ENCODE data around the gene SLC6A3. TPM values are rescaled to one million over a fixed set of nuclear protein-coding genes. Genes with fewer than 3 reads are reported as not detected.

Gene SLC6A3
- total and polyA plus RNA-seq, 9 of the 15 experiments (the other 6 are each of a cell fraction or from before 2014, with no cell fraction given) = not detected

DNA sequence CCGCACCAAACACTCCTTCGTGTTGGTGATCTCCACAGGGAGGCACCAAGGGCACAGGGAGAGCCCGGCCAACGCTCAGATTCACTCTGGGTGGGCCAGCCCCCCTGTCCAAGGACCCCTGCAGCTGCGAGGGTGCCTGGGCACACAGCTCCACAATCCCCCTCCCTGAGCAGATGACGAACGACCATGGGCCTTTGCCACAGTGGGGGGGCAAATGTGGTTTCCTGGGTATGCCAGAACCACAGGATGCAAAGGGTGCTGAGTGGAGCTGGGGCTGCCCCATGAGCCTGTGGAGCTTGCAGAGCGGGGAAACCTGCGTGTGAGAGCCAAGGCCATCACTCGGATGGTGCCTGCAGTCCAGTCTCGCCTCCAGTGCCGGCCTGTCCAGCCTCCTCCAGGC lies 47.5 kb upstream of the SLC6A3 start:
- TF ChIP-seq ESRRB (CRISPR knock-in tag; IDR thresholded peaks at IDR 0.05; ENCODE audit: borderline replicate concordance) (no peak), CBX3 (IDR thresholded peaks at IDR 0.05; ENCODE audit: borderline replicate concordance in 1 of 2, low read length in 2 of 2) (no peak), NFXL1 (CRISPR knock-in tag; IDR thresholded peaks at IDR 0.05) (no peak), WHSC1 (IDR thresholded peaks at IDR 0.05; ENCODE audit: low read length) (no peak), TCF7 (IDR thresholded peaks at IDR 0.05; ENCODE audit: borderline replicate concordance) (no peak), KAT7 (CRISPR knock-in tag; IDR thresholded peaks at IDR 0.05; ENCODE audit: borderline replicate concordance) (no peak), ZNF311 (CRISPR knock-in tag; IDR thresholded peaks at IDR 0.05) (no peak), ZEB2 (IDR thresholded peaks at IDR 0.05) (no peak), SNRNP70 (optimal IDR thresholded peaks at IDR 0.05; ENCODE audit: low read depth, low read length) (no peak), RBM34 (IDR thresholded peaks at IDR 0.05; ENCODE audit: borderline replicate concordance, insufficient read depth, low read length) (no peak), ZC3H11A (IDR thresholded peaks at IDR 0.05; ENCODE audit: low read depth, low read length) (no peak)
- TF ChIP-seq, protein P1, sequence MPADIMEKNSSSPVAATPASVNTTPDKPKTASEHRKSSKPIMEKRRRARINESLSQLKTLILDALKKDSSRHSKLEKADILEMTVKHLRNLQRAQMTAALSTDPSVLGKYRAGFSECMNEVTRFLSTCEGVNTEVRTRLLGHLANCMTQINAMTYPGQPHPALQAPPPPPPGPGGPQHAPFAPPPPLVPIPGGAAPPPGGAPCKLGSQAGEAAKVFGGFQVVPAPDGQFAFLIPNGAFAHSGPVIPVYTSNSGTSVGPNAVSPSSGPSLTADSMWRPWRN (IDR thresholded peaks at IDR 0.05; ENCODE audit: low read depth) = no peak
- TF ChIP-seq, protein P2, sequence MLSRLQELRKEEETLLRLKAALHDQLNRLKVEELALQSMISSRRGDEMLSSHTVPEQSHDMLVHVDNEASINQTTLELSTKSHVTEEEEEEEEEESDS (CRISPR knock-in tag; IDR thresholded peaks at IDR 0.05) = no peak
- TF ChIP-seq, protein P3, sequence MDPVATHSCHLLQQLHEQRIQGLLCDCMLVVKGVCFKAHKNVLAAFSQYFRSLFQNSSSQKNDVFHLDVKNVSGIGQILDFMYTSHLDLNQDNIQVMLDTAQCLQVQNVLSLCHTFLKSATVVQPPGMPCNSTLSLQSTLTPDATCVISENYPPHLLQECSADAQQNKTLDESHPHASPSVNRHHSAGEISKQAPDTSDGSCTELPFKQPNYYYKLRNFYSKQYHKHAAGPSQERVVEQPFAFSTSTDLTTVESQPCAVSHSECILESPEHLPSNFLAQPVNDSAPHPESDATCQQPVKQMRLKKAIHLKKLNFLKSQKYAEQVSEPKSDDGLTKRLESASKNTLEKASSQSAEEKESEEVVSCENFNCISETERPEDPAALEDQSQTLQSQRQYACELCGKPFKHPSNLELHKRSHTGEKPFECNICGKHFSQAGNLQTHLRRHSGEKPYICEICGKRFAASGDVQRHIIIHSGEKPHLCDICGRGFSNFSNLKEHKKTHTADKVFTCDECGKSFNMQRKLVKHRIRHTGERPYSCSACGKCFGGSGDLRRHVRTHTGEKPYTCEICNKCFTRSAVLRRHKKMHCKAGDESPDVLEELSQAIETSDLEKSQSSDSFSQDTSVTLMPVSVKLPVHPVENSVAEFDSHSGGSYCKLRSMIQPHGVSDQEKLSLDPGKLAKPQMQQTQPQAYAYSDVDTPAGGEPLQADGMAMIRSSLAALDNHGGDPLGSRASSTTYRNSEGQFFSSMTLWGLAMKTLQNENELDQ (CRISPR knock-in tag; IDR thresholded peaks at IDR 0.05; ENCODE audit: borderline replicate concordance) = no peak
- TF ChIP-seq, protein P4, sequence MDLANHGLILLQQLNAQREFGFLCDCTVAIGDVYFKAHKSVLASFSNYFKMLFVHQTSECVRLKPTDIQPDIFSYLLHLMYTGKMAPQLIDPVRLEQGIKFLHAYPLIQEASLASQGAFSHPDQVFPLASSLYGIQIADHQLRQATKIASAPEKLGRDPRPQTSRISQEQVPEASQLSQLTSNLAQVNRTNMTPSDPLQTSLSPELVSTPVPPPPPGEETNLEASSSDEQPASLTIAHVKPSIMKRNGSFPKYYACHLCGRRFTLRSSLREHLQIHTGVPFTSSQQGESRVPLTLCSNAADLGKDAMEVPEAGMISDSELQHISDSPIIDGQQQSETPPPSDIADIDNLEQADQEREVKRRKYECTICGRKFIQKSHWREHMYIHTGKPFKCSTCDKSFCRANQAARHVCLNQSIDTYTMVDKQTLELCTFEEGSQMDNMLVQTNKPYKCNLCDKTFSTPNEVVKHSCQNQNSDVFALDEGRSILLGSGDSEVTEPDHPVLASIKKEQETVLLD (IDR thresholded peaks at IDR 0.05) = no peak
- DNase-seq (ENCODE audit: extremely low read depth in 1 of 4, low spot score in 3 of 4) (no peak), FAIRE-seq (no peak), ATAC-seq (no peak)
- Histone ChIP-seq H3K27ac (ENCODE audit: extremely low read depth, low read depth, low read length) (no peak overlapping the region), H2AFZ (ENCODE audit: low read depth, low read length) (no peak overlapping the region), H3K4me1 (replicated peaks in 1 of 2; ENCODE audit: control insufficient read depth in 2 of 2, insufficient read depth in 2 of 2, low read length in 2 of 2) (peaks cover 0 to 10% of the 10 kb centered on the region in 2 experiments; a peak in 1 of 5 replicates), H3K79me2 (ENCODE audit: control insufficient read depth, insufficient read depth, low read length) (no peaks in the 10 kb centered on the region), H3K36me3 (ENCODE audit: control insufficient read depth, insufficient read depth, low read length) (peaks cover 6% of the 10 kb centered on the region; the same call in 2 of the 3 replicates), H3K9me1 (ENCODE audit: control insufficient read depth, insufficient read depth, low read length) (no peaks in the 10 kb centered on the region), H3K9me3 (replicated peaks; ENCODE audit: control insufficient read depth, insufficient read depth, low read depth, low read length) (no peaks in the 10 kb centered on the region), H3K4me3 (no peak overlapping the region), H3K9ac (ENCODE audit: insufficient read depth in 1 of 2, low read depth in 2 of 2, low read length in 2 of 2) (no peak overlapping the region; a peak in 1 of 4 replicates), H3K27me3 (ENCODE audit: control insufficient read depth in 2 of 2, insufficient read depth in 2 of 2, low read length in 2 of 2) (no peaks in the 10 kb centered on the region), H3K4me2 (ENCODE audit: insufficient read depth, low read length) (no peak overlapping the region), H4K20me1 (replicated peaks; ENCODE audit: control insufficient read depth, insufficient read depth, low read length) (no peaks in the 10 kb centered on the region; the same call in 1 of the 2 replicates)
- ChIA-PET CTCF (ENCODE audit: low intra/inter-chr PET ratio) (no interaction called here), POLR2A (no interaction called here)
- no TSS peak for BruUV-seq (replicated peaks)
- 74% methylated on average over 12 of the region's 12 CpGs for WGBS (ENCODE audit: insufficient coverage, low coverage, missing lambda C conversion rate)
- intact Hi-C loops (cut with micrococcal nuclease) = no loop called here
- in situ Hi-C loops (cut with MboI) = no loop called here
